Lower lobe of right lung (tissue), 2 donors: ENCODE results near the gene FBXO45. TPM values are rescaled to one million over a fixed set of nuclear protein-coding genes. Genes with fewer than 3 reads are reported as not detected.

Source experiments
- ATAC-seq, 2 donors: fragments of 200-7000 bp; cut with Tn5 transposase; one replicate each; pipeline ENCODE4 v1.9.1; 2020 to 2022; ENCODE audit warnings: mild to moderate bottlenecking in 2 of 2, moderate library complexity in 2 of 2
- DNase-seq: peaks from one replicate; pipeline ENCODE4 v3.0.0-alpha.2; 2020
- H3K27ac ChIP-seq: fragments of 200-600 bp; one replicate; pipeline ENCODE4 v1.8.0; 2022
- H3K27me3 ChIP-seq: fragments of 200-600 bp; one replicate; pipeline ENCODE4 v1.8.0; 2022; ENCODE audit warnings: low read depth
- H3K36me3 ChIP-seq: fragments of 200-600 bp; one replicate; pipeline ENCODE4 v1.8.0; 2022; ENCODE audit warnings: mild to moderate bottlenecking
- H3K4me1 ChIP-seq: fragments of 200-600 bp; one replicate; pipeline ENCODE4 v1.8.0; 2022
- H3K4me3 ChIP-seq: fragments of 200-600 bp; one replicate; pipeline ENCODE4 v1.8.0; 2022; ENCODE audit warnings: mild to moderate bottlenecking
- H3K9me3 ChIP-seq: fragments of 200-600 bp; one replicate; pipeline ENCODE4 v1.8.0; 2022
- intact Hi-C: fragments of 100-400 bp; cut with DNase I; formaldehyde crosslinking; loops from one replicate; pipeline ENCODE4 v1.11.0; 2022
- total RNA-seq: library from RNA; stranded (reverse); fragmentation: NEBNext Ultra II Directional; extraction: Animal tissue kit (Norgen Biotek cat#: 25700); gene quantifications from one replicate; pipeline ENCODE4 v1.2.1, GENCODE V29; 2021
- TF ChIP-seq, protein P1 (sequence below): fragments of 200-600 bp; IDR thresholded peaks from one replicate; pipeline ENCODE4 v1.8.0; 2022; ENCODE audit warnings: antibody characterized with exemption, mild to moderate bottlenecking
- donor health status: DM: no; HTN: yes; CAD: no; lungs with severe emphysema.

The FBXO45 gene
- total RNA-seq, 1 donor from 2014 or later, result 7.3 TPM

DNA sequence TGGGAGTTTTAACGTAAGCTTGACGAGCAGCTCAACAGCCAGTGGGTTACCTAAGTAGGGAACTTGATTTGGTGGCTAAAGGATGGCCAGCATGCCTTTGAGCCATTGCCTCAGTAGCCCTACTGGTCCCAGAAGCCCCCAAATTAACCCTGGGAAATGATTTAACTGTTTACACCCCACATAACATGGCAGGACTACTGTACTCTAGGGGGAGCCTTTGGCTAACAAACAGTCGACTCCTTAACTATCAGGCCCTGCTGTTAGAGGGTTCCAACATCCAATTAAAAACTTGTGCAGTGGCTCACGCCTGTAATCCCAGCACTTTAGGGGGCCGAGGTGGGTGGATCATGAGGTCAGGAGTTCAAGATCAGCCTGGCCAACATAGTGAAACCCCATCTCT, 43.9 kb upstream of the FBXO45 start:
- no peaks in the 10 kb centered on the region for H3K36me3 ChIP-seq
- no peak overlapping the region for H3K27ac ChIP-seq
- ATAC-seq (no peak), DNase-seq (no peak)
- H3K27me3 ChIP-seq, result no peaks in the 10 kb centered on the region
- peaks cover 16% of the 10 kb centered on the region for H3K9me3 ChIP-seq
- H3K4me1 ChIP-seq, result peaks cover 5% of the 10 kb centered on the region
- intact Hi-C loops, result no loop called here
- no peak overlapping the region for H3K4me3 ChIP-seq
- TF ChIP-seq, protein P1, sequence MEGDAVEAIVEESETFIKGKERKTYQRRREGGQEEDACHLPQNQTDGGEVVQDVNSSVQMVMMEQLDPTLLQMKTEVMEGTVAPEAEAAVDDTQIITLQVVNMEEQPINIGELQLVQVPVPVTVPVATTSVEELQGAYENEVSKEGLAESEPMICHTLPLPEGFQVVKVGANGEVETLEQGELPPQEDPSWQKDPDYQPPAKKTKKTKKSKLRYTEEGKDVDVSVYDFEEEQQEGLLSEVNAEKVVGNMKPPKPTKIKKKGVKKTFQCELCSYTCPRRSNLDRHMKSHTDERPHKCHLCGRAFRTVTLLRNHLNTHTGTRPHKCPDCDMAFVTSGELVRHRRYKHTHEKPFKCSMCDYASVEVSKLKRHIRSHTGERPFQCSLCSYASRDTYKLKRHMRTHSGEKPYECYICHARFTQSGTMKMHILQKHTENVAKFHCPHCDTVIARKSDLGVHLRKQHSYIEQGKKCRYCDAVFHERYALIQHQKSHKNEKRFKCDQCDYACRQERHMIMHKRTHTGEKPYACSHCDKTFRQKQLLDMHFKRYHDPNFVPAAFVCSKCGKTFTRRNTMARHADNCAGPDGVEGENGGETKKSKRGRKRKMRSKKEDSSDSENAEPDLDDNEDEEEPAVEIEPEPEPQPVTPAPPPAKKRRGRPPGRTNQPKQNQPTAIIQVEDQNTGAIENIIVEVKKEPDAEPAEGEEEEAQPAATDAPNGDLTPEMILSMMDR, result no peak

DNA sequence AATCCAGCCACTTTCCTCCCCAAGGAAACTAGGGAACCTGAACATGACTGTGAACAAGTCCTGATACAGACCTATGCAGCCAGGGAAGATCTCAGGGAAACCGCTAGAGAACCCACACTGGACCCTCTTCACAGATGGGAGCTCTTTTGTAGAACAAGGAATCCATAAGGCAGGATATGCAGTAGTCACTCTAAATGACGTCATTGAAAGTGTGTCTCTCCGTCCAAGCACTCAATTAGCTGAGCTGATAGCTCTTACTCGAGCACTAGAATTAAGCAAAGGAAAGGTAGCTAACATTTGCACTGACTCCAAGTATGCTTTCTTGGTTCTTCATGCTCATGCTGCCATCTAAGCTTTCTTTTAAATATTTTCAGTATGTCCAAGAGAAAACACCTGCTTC, 43.3 kb upstream of the FBXO45 start:
- H3K4me1 ChIP-seq, result peaks cover 5% of the 10 kb centered on the region
- peaks cover 10% of the 10 kb centered on the region for H3K9me3 ChIP-seq
- TF ChIP-seq, protein P1, result no peak
- H3K27ac ChIP-seq, result no peak overlapping the region
- H3K36me3 ChIP-seq, result no peaks in the 10 kb centered on the region
- H3K4me3 ChIP-seq, result no peak overlapping the region
- H3K27me3 ChIP-seq, result no peaks in the 10 kb centered on the region
- intact Hi-C loops, result no loop called here
- DNase-seq, result no peak
- ATAC-seq, result no peak

DNA sequence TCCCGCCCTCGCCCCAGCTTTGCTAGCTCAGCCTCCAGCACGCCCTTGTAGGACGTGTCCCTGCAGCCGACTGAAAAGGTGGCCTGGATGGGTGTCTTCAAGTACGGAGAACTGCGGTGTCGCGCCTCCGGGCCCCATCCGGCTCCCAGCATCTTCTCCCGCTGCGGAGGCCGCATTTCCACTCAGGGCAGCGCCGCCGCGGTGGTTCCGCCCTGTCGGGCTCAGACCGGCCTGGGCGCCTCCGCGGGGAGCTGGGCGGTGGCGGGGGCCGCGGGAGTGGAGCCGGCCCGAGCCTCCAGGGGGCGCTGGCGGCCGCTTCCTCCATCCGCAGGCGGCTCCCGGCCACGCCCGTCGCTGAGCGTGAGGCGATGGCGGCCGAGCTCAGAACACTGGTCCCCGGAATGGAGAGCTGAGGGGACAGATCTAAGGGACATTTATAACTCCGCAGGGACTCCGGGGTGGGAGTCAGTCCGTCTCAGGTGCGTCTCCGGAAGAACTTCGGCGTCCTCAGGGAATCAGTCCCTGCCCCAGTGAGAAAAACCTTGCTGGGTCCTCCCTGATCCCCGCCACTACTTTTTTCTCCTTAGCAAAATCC, 39.7 kb upstream of the FBXO45 start:
- Histone ChIP-seq H3K27me3 (no peaks in the 10 kb centered on the region), H3K4me1 (peaks cover 5% of the 10 kb centered on the region), H3K36me3 (no peaks in the 10 kb centered on the region), H3K9me3 (no peaks in the 10 kb centered on the region), H3K4me3 (peak overlapping the region; percentile 50), H3K27ac (peak overlapping the region; percentile 37)
- ATAC-seq (peak; percentile 98 to 99), DNase-seq (peak; percentile 85)
- intact Hi-C loops, result no loop called here
- TF ChIP-seq, protein P1, result peak; percentile 74

DNA sequence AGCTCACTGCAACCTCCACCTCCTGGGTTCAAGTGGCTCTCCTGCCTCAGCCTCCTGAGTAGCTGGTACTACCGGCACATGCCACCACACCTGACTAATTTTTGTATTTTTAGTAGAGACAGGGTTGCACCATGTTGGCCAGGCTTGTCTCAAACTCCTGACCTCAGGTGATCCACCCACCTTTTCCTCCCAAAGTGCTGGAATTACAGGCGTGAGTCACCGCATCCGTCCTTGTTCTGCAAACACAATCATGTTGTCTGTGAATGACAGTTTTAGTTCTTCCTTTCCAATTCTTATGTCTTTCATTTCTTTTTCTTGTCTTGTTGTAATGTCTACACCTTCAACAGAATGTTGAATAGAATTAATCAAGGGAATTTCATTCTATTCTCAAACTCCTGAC, 37.0 kb upstream of the FBXO45 start:
- H3K9me3 ChIP-seq, result no peaks in the 10 kb centered on the region
- H3K4me1 ChIP-seq, result peaks cover 5% of the 10 kb centered on the region
- no peaks in the 10 kb centered on the region for H3K36me3 ChIP-seq
- intact Hi-C loops, result no loop called here
- TF ChIP-seq, protein P1, result no peak
- H3K27ac ChIP-seq, result no peak overlapping the region
- no peaks in the 10 kb centered on the region for H3K27me3 ChIP-seq
- no peak for DNase-seq
- H3K4me3 ChIP-seq, result no peak overlapping the region
- ATAC-seq, result no peak

DNA sequence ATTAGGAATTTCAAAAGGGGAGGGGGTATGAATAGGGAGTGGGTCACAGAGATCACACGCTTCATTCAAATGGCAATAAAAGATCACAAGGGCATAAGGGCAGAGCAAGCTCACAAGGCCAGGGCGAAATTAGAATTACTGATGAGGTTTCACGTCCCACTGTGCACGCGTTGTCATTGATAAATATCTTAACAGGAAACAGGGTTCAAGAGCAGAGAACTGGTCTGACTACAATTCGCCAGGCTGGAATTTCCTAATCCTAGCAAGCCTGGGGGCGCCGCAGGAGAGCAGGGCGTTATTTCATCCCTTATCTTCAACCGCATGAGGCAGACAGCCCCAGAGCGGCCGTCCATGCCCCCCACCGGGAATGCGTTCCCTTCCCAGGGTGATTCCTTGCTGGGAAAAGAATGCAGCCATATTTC, 35.2 kb upstream of the FBXO45 start:
- Histone ChIP-seq H3K27me3 (no peaks in the 10 kb centered on the region), H3K4me3 (no peak overlapping the region), H3K9me3 (no peaks in the 10 kb centered on the region), H3K36me3 (no peaks in the 10 kb centered on the region), H3K4me1 (peaks cover 4% of the 10 kb centered on the region), H3K27ac (no peak overlapping the region)
- ATAC-seq (no peak), DNase-seq (no peak)
- intact Hi-C loops, result no loop called here
- TF ChIP-seq, protein P1, result no peak
